Kidney glomerular epithelial cell (primary cell): ENCODE data around the gene NTM.

Experiments used
- DNase-seq: peaks from one replicate; lab custom pipeline; 2025; lab: John Stamatoyannopoulos, UW

NTM gene

DNA sequence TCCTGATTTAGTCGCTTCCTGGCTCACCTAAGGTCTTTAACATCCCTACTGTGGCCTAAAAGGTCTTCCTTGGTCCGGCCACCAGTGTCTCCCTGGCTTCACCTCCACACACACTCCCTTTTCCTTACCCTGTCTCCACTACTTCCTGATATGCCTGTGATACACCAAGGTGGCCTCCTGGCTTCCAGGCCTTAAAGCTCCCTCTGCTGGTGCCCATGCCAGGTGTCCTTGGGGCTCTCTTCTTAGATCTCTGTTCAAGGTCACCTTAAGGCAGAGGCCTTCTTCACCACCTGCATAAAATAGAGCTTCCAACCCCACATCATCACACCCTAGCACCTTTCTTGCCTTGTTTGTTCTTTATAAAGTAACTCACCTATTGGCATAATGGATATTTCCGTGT, 787.7 kb downstream of the NTM start:
- DNase-seq: no peak

DNA sequence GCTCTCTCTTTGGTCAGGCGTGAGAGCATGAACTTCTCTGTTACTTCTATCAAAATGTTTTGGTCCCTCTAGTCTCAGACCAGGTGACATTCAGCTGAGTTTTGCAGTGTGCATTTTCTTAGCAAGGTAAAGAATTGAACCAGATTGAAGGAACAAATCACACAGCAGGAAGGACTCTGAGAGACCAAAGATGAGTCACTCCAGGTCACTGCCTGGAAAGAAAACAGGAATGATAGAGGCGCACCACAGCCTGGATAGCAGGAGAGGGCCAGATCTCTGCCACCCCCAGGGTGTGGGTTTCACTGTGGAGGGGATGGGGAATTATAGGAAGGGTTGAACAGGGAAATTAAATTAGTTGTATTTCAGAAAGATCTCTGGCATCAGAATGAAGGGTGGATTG, 788.3 kb downstream of the NTM start:
- DNase-seq: peak; percentile 10

DNA sequence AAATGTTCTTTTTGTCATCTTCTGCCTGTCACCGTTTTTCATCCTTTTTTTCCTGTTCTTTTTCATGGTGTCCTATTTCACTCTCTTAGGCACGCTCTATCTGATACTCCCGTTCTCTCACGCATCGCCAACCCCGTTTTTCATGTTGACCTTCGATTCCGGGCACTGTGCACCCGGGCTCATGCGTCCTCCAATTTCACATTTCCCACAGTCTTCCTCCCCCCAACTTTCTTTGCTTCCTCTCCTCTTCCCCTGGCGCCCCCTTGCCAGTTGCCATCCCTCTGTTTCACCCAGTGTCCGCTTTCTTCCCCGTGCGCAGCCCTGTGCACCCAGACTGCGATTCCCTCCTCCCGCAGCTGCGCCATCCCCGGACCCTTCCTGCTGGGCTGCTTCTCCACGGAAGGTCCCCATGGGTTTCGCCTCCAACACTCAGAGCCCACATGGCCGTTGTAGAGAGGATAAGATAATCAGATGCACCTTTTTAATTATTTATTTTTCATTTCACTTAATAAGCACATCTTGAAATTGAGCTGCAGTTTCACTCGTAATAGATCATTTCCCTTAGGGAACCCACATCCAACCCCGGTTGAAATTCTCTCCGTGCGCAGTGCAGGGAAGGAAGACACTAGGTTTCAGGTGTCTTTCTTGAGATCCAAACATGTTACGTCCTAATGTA, 791.1 kb downstream of the NTM start:
- DNase-seq: no peak

DNA sequence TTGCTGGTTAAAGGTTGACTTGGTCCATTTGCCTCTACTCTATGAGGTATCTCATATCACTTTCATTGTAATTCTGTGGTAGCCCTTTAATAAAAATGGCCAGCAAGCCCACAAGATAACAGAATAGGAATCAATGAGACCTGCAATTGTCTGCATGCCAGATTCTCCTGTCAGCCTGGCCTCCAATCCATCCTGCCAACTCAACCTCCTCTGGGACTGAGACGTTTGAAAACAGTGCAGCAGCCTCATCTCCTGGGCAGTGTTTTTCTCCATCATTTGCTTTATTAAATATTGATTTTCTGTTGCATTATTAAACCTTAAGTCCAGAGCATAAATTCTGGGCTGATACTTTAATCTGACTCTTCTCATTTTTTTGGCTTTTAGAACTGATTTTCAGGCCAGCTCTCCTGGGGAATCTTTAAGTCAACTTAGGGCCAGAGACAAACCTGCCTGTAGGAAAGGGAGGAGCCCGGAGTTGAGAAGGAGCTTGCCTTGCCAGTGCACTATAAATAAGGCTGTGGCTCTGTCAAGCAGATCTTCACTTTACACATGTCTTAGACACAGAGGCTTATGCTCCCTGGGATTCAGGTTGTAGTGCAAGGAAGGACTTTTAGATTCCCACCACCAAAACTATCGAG, 798.0 kb downstream of the NTM start:
- no peak for DNase-seq

DNA sequence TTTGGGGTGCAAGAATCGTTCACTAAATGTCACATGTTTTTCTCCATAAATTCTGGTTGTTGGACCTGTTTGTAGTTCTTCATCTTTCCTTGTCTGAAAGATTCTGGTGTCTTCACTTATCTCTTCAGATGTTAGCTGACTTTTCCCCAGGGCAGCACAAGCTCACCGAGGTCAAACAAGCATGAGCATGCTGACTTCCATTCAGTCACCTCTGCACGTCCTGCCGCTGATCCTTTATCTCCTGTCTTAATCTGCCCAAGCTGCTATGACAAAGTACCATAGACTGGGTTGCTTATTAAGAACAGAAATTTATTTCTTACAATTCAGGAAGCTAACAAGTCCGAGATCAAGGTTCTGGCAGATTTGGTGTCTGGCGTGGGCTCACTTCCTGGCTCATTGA, 800.6 kb downstream of the NTM start:
- no peak for DNase-seq

DNA sequence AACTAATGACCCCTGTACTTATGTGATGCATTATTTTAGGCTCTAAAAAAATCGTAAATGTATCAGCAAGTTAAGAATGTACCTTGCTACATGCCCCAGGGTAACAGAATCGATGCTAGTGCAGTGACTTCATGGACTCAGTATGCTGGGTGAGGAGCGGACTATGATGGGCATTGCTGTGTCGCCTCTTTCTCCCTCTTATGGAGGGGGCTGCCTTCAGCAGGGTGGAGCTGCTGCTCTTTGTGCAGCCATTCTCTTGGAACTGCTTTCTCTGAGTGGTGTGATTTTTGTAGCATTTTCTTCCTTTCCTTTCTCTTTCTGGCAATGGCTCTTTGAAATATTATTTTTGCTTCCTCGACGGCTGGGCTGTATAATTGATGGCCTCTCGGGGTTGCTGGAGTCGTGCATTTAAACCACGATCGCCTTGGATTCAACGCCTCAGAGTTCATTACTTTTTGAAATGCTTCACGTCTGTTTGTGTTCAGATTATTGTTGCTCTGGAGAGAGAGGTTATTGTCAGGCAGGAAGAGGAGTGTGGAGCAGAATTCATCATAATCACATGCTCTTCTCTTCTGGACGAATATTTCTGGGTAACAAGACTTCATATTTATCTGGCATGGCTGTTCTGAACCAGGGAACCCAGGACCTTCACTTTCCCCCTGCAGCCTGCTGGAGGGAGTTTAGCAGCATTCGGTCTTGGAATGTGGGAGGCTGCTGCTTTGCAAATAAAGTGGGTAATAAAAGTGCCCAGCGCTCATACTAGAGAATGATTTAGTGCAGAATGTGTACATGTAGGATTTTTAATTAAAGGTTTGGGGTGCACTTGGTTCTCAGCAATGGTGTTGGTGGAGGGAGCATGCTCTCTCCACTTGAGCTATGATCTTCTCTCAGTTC, 804.2 kb downstream of the NTM start:
- DNase-seq: no peak

DNA sequence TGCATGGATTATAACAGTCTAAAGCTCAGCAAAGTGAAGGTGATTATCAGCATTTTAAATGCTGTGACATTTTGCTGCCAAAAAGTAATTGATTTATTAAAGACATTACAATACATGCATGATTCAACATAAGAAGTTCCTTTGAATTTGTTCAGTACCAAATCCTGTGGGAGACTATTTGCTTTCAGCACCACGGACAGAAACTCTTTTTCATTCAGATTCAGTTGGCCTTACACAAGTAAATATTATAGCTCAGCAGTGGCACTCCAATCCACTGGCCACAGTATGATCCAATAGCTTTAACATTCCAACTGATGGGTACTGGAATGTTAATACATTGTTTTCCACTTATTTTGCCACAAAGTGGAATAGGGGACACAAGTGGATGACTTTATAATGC, 806.7 kb downstream of the NTM start:
- DNase-seq: peak; percentile 42

DNA sequence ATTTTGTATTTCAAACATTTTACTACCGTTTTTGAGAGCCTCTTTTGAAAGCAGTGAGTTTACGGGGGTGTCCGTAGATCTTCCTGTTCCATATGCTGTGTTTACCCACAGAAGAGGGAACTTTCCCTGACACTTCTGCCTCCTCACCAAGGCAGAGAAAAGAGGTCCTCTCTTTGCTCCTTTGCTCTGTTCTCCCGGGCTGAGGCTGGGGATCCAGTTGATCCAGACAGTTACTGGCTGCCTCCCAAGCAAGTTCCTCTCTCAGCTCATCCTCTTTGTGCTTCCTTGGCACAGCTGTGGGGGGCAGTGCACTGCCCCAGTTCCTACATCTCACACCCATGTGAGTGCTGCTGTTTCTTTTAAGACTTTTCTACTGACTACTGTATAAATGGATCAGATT, 813.7 kb downstream of the NTM start:
- no peak for DNase-seq

DNA sequence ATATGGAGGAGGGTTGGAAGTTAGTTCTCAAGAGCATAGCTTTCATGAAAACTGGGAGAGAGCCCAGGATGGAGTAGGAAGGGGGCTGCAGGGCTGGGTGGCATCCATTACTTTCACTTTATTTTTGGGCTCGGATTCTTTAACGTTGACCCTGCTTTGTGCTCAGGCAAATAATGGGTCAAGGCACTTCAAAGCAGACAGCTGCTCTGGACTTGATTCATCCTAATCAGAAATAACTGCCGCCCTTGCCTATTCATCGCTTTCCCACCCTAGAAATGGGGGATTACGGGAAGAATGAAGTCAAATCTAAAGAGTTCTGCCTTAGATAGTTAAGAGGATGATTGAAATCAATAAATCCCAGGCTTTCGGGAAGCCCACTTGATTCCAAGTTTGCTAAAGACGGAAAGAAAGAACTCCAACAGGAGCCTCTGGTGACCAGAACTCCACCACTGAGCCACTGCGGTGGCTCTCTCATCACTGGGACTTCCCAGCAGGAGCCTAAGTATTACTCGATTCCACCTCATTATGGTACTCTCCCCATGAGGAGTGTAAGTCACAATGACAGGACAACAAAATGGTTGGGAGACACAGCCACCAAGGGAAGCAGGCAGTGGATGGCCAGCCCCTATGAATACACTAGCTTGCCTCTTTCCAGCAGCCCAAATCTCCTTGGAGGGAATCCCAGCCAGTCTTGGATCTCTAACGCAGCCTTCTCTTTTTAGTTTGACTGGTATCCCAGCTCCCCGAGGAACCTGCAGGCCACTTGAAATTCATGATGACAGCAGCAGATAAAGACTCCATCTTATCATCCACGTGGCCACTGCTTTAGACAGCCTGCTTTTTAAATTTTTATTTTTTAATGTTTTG, 815.5 kb downstream of the NTM start:
- DNase-seq: no peak

DNA sequence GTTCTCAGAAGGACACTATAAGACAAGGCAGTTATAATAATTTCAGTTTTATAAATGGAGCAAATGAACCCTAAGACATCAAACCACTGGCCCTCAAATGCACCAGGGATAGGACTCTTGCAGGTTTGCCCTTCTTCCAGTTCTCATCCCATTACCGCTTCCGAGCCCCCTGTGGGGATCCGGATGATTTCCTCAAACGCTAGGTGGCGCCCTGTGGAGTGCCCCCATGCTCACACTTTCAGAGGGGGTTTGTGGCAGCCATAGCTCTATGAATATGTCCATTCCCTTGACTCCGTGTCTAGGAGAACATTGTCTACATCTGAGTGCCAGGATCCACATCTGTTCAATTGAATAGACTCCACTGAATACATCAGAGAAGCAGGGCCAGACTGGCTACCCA, 816.3 kb downstream of the NTM start:
- DNase-seq: no peak

DNA sequence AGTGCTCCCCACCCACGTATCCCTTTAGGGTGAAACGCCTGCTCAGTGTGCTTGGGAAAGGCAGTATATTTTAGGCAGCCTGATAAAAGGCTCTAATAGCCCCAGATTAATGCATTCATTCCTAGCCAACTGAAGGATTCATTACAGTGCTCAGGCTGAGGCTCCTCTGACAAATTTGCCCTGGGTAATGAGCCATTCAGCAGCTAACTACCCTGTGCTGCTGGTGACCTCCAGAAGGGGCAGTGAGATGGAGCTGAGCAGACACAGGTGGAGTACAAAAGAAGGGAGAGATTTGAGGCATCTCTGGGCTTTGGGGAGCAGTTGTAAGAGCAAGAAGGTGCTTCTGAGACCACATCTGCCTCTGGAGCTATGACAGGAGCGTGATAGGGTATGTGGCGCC, 817.0 kb downstream of the NTM start:
- no peak for DNase-seq

DNA sequence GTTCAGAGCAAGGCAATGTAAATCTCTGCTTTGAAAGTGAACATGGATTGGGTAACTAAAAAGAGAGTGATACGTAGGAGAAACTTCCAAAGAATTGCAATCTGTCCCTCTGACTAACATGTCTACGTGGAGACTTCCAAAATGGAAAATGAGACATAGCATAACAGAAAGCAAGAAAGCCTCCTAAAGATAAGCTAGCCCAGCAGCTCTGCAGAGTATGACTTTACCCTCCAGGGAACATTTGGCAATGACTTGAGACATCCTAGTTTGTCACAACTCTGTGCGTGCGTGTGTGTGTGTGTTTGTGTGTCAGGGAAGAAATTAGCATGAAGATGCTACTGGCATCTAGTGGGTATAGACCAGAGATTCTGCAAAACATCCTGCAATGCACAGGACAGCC, 817.4 kb downstream of the NTM start:
- peak; percentile 6 for DNase-seq

DNA sequence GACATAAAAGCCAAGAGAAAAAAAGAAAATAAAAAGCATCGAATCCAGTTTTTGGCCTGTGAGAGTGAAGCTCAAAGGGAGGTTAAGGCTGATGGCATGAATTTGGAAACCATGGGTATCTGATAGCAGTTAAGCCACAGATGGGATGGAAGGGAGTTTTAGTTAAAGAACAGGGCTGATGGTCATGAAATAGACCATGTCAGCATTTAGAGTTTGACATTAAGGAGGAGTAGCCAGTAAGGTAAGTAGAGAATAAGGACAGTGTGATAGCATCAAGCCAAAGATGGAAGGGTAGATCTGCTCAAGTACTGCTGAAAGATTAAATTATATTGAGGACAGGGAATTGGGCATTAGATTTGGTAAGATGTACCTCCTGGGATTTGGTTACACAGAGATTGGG, 826.5 kb downstream of the NTM start:
- DNase-seq: no peak

DNA sequence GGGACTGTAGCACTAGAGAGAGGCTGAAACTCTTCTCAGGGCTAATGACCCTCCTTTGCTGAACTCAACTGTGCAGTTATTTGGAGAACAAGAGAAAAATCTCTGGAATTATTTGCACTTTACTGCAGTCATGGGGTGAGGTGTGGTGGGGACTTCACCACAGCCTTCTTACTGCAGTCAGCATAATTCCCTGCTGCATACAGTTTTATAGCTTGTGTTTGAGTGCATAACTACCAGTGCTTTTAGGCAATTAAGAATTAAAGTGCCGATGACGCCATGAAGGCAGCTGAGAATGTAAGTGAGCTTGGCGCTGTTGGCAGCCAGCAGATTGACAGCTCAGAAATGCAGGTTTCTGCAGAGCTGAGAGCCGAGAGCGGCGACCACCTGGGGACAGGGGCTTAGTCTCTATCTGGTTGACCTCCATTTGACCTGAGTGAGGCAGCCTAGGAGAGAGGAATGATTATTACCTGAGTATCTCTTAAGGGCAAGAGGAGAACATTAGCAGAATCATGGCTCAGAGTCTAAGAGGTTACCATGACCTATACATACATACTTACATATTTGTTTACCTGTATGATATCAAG, 830.0 kb downstream of the NTM start:
- DNase-seq: no peak

DNA sequence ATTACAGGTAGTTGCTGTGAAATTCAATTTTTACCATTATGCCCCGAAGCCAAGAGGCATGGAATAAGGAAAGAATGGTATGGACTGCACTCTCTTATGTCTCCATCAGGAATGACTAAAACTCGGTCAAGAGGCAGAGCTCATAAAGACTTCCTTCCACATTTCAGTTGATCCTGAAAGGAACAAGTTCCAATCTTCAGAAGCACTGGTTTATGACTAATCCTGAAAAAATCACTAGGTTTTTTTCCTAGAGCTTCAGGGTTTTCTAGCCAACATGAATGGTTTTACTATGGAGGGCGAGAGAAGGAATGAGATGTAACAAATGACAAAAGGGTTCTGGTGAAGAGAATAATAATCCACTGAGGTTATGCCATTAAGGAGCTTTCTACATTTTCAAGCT, 832.2 kb downstream of the NTM start:
- no peak for DNase-seq

DNA sequence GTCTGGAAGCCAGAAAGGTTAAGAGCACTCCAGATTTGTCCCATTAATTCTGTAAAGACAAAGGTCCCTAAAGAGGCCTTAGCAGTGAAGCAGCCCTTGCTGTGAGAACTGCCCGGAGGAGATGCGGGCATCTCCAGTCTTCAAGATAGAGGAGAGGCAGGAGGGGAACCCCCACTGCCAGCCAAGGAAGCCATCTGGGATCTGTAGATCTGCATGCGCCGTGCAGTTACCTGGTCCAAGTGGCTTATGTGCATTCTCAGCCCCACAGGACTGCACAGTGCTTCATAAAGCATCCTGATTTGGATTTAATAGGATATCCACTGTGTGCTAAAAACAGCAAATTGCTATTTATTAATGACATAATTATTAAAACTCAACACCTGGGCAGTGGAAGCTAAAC, 834.6 kb downstream of the NTM start:
- DNase-seq: no peak

DNA sequence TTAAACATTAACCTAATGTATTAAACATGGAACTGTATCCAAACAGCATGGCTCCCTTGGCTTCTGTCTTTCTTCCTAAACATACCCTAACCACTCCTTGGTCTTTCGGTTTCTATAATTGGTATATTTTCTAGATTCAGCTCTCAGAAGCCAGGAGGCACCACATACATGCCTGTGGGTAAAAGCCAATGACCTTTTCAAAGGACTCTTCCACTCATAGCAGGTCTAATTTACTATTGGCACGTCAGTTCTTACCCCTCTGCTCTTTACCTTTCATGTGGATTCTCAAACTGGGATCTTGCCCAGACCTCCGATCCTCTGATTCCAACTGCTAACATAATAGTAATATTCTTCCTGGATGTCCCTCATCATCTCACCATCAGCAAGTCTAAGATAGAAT, 835.1 kb downstream of the NTM start:
- no peak for DNase-seq

DNA sequence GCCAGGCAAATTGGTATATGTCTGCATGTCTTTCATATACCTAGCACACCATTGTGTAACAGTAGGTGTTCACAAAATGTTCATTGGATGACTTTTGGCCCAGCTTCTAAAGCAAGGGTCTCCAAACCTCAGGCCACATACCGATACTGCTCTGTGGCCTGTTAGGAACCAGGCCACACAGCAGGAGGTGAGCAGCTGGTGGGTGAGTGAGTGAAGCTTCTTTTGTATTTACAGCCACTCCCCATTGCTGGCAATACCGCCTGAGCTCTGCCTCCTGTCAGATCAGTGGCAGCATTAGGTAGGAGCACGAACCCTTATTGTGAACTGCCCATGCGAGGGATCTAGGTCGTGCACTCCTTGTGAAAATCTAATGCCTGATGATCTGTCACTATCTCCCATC, 836.6 kb downstream of the NTM start:
- no peak for DNase-seq

DNA sequence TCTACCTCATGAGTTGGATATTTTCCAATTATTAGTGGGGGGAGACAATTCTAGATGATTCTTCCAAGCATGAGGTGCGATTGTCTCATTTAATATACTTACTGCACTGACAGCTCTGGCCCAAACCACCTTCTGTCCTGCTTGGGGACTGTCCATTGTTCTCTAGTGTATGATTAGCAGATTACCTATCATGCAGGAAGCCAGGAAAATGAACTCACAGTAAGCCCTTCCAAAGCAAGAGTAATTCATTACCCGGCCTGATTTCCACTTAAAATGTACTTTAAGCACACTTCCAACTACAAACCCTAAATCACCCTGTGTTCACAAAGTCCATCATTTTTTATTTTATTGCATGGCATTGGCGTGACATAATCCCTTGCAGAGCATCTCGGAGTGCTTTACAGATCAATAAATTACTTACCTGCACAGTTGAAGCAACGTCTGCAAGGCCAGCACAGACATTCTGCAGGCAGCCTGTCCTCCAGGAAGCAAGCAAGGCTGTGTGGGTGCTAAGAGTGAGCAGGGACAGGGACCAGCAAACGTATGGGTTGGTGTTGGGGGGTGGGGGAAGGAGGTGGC, 838.2 kb downstream of the NTM start:
- DNase-seq: no peak

DNA sequence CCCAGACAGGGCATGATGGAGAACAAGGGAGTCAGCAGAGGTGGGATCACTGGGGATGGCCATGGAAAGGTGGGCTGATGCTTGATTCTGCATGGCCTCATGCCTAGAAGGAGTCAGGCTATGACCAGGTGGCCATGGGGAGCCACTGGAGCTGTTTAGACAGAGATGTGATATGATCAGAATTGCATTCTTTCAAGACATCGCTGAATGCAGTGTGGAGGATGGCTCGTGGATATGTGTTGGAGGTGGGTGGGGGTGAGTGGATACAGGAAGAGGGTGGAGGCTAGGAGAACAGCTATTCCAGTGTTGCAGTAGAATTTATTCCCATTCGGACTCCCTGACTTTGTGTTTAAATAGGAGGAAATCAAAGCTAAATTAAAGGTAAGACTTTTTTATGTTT, 841.1 kb downstream of the NTM start:
- DNase-seq: no peak

DNA sequence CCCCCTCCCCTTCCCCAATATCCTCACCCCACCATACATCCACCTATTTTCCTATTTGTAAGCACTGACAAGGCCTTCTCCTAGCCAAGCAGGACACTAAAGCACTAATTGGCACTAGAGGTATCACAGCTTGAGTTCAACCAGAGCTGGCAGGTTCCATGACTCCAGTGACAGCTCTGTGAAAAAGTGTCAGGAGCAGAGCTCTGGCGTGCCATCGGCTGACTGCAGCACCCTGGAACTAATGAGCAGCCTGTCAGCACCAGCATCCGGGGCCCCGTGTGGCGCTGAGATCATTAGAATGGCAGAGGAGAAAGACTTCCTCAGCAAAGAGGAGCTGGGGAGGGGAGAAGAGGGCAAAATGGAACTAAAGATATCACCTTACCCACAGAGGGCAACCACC, 847.4 kb downstream of the NTM start:
- DNase-seq: no peak

DNA sequence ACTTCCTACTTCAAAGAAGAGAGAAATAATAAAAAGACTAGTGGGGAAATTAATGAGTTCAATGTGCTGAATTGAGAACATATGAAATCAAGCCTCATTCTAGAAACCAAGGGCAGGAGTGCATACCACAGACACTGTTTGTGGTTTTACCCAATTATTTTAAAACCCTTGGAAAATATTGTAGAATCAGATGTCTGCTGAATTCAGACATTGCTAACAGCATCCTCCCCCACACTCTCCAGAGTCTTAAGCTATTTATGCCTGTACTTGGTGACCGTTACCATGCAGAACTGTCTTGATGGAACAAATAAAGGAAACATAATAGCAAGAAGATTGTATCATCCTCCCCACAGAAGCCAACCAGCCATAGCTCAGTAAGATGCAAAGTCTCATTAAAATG, 850.1 kb downstream of the NTM start:
- DNase-seq: peak; percentile 77
